ENCODE data around the gene CACNA2D3.

DNA sequence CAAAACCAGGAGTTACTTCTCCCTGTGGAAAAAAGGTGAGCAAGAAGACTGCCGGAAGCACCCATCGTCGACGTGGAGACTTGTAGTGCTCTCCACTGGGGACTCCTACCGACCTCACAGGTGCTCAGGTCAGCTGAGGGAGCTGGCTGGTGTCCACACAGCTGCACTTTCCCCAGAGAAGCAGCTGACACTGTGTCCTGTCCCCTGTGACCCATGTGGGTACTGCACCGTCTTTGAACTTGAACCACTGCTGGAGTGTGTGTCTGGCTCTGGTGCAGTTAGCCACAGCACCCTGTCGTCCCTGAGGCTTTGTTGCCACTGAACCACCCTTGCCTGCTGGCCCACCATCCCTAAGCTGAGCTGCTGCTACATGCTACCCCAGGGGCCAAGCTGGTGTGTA, 270.8 kb downstream of the CACNA2D3 start:
- TF ChIP-seq EP300 (conservative IDR thresholded peaks at IDR 0.05; ENCODE audit: poor library complexity, severe bottlenecking) (no peak), POLR2AphosphoS5 (IDR thresholded peaks at IDR 0.05) (no peak), EZH2 (IDR thresholded peaks at IDR 0.05; ENCODE audit: borderline replicate concordance, insufficient read depth, low read length, poor library complexity, severe bottlenecking) (no peak), SMC3 (conservative IDR thresholded peaks at IDR 0.05; ENCODE audit: poor library complexity) (no peak)
- TF ChIP-seq, protein P1, sequence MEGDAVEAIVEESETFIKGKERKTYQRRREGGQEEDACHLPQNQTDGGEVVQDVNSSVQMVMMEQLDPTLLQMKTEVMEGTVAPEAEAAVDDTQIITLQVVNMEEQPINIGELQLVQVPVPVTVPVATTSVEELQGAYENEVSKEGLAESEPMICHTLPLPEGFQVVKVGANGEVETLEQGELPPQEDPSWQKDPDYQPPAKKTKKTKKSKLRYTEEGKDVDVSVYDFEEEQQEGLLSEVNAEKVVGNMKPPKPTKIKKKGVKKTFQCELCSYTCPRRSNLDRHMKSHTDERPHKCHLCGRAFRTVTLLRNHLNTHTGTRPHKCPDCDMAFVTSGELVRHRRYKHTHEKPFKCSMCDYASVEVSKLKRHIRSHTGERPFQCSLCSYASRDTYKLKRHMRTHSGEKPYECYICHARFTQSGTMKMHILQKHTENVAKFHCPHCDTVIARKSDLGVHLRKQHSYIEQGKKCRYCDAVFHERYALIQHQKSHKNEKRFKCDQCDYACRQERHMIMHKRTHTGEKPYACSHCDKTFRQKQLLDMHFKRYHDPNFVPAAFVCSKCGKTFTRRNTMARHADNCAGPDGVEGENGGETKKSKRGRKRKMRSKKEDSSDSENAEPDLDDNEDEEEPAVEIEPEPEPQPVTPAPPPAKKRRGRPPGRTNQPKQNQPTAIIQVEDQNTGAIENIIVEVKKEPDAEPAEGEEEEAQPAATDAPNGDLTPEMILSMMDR (IDR thresholded peaks at IDR 0.05; ENCODE audit: poor library complexity, severe bottlenecking): no peak
- TF ChIP-seq, protein P2, sequence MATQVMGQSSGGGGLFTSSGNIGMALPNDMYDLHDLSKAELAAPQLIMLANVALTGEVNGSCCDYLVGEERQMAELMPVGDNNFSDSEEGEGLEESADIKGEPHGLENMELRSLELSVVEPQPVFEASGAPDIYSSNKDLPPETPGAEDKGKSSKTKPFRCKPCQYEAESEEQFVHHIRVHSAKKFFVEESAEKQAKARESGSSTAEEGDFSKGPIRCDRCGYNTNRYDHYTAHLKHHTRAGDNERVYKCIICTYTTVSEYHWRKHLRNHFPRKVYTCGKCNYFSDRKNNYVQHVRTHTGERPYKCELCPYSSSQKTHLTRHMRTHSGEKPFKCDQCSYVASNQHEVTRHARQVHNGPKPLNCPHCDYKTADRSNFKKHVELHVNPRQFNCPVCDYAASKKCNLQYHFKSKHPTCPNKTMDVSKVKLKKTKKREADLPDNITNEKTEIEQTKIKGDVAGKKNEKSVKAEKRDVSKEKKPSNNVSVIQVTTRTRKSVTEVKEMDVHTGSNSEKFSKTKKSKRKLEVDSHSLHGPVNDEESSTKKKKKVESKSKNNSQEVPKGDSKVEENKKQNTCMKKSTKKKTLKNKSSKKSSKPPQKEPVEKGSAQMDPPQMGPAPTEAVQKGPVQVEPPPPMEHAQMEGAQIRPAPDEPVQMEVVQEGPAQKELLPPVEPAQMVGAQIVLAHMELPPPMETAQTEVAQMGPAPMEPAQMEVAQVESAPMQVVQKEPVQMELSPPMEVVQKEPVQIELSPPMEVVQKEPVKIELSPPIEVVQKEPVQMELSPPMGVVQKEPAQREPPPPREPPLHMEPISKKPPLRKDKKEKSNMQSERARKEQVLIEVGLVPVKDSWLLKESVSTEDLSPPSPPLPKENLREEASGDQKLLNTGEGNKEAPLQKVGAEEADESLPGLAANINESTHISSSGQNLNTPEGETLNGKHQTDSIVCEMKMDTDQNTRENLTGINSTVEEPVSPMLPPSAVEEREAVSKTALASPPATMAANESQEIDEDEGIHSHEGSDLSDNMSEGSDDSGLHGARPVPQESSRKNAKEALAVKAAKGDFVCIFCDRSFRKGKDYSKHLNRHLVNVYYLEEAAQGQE (IDR thresholded peaks at IDR 0.05; ENCODE audit: borderline replicate concordance): no peak

Measured in neural cell (in vitro differentiated cells).